HEK293T (cell line): ENCODE measurements around the gene NOP53.

ENCODE experiments used
- BHLHE40 ChIP-seq: fragments of 450-650 bp; IDR thresholded peaks from 2 replicates; pipeline ENCODE4 v1.6.1; 2016; ENCODE audit warnings: mild to moderate bottlenecking, moderate library complexity, borderline replicate concordance
- ELF4 ChIP-seq: fragments of 450-650 bp; IDR thresholded peaks from 2 replicates; pipeline ENCODE4 v1.6.1; 2017; ENCODE audit warnings: antibody characterized with exemption
- FOXK2 ChIP-seq: fragments of 450-650 bp; IDR thresholded peaks from 2 replicates; pipeline ENCODE4 v1.6.1; 2016; ENCODE audit warnings: mild to moderate bottlenecking
- FOXM1 ChIP-seq: fragments of 450-650 bp; IDR thresholded peaks from 2 replicates; pipeline ENCODE4 v1.6.1; 2017; ENCODE audit warnings: mild to moderate bottlenecking, borderline replicate concordance
- SP1 ChIP-seq: fragments of 450-650 bp; IDR thresholded peaks from 2 replicates; pipeline ENCODE4 v1.6.1; 2017
- SUZ12 ChIP-seq: fragments of 450-650 bp; IDR thresholded peaks from 2 replicates; pipeline ENCODE4 v1.6.1; 2016; ENCODE audit warnings: mild to moderate bottlenecking

GRCh38 chr19:47781590-47782262 is 36.4 kb downstream of the NOP53 start:
- no peak for TF ChIP-seq FOXK2
- TF ChIP-seq SP1, result no peak
- TF ChIP-seq BHLHE40, result no peak
- TF ChIP-seq SUZ12, result no peak
- TF ChIP-seq ELF4, result no peak
- TF ChIP-seq FOXM1, result no peak
